NCI-H82 (cell line): ENCODE measurements around the gene MMP28.

Experiments
- DNase-seq: peaks from one replicate; lab custom pipeline; 2025; lab: John Stamatoyannopoulos, UW

MMP28 gene

GRCh38 chr17:35742896-35743477 is 52.5 kb downstream of the MMP28 start:
- DNase-seq: no peak

DNA sequence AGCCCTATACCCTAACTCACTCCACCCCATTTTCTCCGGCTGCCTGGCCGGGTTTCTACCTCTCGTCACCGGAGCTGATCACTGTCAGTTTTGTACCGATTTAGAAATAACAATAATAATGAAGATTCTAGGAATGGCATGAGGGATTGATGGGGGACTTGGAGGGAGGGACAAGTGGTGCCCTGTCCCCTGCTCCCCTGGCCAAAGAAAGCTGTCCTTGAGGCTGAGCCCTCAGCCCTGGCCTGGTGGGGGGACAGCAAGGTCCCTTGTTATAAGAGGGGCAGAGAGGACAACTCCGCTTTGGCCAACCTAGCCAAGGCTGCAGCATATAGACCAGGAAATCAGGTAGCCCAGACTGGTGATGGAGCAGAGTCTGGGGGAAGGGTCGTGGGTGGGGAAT is 52.9 kb downstream of the MMP28 start:
- no peak for DNase-seq

- DNase-seq: peak; percentile 50
These were observed 54.2 kb downstream of the MMP28 start for GRCh38 chr17:35740997-35741931.

DNA sequence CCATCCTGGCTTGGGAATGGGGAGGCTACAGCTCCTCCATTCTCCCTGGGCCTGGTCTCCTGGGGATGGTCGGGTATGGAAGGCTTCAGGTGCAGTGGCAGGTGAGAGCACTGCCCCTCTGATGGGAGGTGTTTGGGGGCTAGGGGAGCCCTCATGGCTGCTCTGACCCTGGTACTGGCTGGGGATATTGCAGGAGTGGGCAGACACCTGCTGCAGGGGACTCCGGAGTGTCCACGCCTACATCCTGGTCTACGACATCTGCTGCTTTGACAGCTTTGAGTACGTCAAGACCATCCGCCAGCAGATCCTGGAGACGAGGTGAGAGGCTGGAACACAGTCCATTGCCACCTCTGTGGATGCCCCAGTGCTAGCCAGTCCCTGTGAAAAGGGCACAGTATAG is 55.2 kb downstream of the MMP28 start:
- DNase-seq: no peak

- no peak for DNase-seq
These were observed 56.8 kb downstream of the MMP28 start for GRCh38 chr17:35738519-35739133.

GRCh38 chr17:35736236-35736635 is 59.2 kb downstream of the MMP28 start:
- no peak for DNase-seq

GRCh38 chr17:35735036-35735805 is 60.2 kb downstream of the MMP28 start:
- no peak for DNase-seq

DNA sequence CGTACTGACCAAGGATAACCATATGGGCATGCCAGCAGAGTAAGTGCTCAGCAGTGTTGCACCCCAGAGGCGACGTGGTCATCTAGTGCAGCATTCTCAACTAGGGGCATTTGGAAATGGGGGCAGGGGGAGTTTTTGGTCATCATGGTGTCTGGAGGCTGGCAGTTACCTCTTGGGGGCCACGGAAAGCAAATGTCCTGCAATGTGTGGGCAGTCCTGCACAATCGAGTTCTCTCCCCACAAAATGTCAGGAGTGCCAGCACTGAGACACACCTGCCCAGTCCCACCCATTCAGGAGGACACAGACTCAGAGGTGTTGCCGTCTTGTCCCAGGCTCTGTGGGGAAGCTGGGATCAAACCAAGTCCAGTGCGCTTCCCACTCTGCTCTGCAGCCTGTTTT is 61.0 kb downstream of the MMP28 start:
- DNase-seq: no peak

- DNase-seq: no peak
These were observed 62.1 kb downstream of the MMP28 start for GRCh38 chr17:35733366-35733765.

DNA sequence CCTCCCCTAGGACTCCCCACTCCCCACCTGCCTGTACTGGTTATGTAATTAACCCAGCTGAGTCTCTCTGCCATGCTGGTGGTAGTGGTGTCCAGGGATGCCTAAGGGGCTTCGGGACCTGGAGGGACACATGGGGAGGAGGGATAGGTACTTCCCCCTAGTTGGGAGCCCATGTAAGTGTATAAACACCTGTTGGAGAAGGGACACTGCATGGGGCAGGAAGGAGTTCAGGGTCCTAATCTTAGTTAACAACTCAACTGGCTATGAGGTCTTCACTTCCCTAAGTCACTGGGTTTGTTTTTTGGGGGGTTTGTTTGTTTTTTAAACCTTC is 62.7 kb downstream of the MMP28 start:
- no peak for DNase-seq

DNA sequence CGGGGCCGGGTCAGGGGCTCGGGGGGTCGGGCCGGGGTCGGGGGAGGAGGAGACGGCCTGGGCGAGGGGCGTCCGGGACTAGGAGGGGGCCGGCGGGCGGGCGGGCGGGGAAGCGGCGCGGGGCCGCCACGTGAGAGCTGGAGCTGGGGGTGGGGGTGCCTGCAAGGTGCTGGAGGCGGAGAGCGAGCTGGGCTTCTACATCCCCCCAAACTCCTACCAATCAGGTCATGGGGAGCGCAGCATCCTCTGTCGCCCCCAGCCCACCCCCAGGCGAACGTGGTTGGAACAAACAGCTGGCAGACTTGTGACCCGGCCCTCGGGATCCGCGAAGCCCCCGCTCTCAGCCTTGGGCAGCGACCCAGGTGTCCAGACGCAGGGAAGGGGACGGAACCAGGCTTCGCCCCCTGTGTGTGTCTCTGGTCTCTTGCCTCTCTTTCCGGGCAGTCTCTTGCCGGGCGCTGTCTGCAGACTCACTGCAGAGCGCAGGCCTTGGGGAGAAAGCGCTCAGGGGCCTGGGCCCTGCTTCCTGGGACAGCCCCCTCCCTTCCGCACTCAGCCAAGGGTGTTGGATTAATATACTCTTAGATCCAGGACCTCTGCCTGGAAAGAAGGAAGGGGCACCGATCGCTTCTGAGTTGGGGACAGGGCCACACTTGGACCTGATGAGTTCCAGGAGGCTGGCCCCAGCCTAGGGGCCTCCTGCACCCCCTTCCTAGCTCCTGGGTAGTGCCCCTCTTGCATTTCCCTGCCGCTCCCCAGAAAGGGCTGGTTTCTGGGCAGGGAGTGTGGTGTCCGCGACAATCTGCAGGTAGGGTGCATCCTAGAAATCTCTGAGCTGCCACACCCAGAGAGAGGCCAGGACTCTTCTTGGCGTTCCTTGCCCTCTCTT is 63.3 kb downstream of the MMP28 start:
- peak; percentile 66 for DNase-seq

DNA sequence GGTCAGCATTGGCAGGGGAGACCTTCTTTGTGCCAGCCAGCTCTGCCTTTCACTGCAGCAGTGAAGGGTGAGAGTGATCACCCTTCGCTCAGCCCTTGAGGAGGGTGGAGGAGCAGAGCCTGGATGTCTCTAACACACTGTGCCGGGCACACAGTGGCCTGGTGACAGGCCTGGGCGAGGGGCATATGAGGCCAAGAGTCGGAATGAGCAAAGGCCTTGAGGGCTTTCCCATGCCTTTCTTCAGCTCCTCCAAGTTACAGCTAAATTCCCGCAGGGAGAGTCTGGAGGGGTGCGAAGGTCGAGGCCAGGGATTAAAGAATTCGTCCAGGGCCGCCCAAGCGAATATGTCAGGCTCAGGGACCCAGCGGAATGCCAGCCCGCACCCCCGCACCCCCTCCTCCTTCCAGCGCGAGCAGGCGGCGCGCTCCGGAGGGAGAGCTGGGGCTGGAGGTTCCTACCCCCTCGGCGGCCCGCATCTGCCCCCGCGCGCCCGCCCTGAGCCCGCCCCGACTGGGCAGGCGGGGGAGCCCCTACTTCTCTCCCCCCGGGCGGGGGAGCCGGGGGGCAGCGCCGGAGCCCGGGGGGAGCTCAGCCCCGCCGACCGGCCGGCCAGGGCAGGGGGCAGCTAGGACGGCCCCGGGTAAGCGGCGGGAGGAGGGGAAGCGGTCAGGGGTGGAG is 64.1 kb downstream of the MMP28 start, which contains the start of gene RASL10B:
Gene RASL10B (plus strand): TSS at position 401 of the 678 bp plus-strand sequence. CDS start 3,546 bp downstream, outside the sequence.
- peak; percentile 86 for DNase-seq

DNA sequence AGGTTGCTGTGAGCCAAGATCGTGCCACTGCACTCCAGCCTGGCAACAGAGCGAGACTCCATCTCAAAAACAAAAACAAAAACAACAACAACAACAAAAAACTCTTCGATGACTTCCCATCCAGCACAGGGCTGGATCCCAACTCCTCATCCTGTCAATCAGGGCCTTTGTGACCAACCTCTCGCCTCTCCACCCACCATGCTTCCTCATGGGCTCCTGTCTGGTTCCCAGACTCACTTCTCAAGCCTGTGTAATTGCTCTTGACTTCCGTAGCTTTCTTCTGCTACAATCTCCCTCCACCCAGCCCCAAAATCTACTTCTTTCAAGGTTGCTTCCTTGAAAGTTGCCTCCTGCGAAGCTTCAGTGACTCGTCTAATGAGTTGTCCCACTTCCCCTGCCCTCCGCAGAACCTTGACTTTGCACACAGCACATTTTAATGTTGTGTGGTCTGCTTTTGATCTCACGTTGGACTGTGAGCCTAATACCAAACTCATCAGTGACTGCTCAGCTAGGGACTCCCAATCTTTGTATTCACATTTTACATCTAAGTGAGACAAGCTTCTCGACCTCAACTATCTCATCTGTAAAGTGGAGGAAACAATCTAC is 64.9 kb downstream of the MMP28 start:
- no peak for DNase-seq

- DNase-seq: peak; percentile 29
These were observed 66.0 kb downstream of the MMP28 start for GRCh38 chr17:35729405-35729833.

DNA sequence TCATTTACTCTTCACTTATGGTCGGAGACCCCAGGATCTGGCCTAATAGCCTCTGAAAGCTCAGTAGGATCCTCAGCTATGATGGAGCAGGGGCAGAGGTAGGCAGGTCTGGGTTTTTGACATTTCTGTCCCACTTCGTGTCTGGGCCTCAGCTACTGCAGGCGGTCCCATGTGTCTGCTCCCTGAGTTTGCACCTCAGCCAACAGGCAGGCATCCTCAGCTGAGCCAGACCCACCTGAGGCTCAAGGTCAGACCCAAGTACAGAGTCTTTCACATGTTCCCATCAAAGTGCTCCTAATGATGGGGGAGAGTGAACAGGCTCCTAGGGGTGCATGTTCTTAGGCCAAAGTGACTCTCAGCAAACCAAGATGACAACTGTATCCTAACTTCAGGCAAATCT is 66.9 kb downstream of the MMP28 start:
- DNase-seq: no peak

DNA sequence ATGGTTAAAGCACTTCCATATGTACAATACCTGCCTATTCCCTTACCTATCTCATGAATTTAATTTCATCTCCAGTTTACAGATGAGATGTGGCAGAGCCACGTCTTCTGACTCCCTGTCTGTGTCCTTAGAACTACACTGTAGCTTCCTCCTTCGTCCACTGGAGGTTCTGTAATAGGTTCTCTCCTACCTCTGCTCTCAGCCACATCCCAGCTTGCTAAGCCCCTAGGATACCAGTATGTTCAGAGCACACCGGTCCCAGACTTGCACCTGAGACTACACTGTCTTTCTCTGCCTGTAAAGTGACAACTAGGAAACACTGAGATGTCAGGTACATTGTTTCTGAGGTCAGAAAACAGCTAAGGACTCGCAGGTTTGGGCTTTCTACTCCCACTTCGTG is 67.8 kb downstream of the MMP28 start:
- DNase-seq: peak; percentile 35

DNA sequence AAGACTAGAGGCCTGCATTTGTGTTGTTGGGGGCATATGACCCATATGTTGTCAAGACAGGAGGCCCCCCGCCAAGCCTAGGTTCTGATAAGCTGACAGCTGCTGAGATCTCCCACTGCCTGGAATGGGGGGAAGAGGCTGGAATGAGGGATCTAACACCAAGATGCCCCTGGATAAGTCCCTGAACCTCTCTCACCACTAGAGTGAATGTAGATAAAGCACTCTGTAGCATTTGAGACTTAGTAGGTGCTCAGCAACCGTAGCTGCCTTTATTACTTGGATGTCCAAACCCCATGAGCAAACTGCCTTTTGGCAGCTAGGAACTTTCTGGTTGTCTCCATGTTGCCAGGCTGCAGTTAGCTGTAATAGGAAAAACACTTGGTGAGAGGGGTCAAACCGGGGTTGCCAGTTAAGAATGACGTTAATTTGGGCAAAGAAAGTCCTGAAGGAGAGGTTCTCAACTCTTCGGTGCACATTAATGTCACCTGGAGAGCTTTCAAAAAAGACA is 68.4 kb downstream of the MMP28 start:
- DNase-seq: peak; percentile 91

DNA sequence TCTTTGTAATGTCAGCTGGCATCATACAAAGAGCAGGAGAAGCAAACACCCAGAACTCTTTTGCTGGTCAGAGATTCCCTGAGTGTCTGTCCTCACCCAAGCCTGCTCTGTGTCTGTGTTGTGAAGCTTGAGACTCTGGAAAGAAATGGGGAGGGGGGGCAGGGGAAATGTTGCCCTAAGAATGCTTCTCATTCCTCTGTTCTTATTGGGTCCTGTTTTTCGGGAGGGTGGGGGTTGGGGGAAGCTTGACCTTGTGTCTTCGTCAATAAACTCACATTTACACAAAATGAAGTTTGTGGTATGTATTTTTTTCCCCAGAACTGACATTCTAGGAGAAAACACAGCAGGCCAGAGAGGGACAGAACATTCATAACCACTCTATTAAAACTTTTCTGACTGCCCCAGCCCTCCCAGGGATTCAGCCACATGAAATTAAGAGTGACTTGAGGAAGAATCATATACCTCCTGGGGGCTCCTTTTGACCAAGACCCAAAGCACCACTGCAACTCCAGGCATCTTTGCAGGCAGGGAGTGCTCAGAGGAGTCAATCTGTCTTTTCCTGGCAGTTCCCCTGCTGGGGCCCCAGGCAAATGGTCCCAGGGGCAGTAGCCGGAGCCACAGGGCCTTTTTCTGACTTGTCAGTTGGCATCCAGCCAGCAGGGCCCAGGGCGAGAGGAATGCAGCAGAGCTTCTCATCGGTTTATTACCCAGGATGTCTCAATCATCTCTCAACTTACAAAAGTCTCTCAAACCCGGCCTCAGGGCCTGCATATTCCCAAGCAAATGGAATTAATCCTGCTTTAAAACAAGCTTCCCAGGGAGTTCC is 69.1 kb downstream of the MMP28 start:
- DNase-seq: peak; percentile 91

GRCh38 chr17:35725802-35726126 is 69.7 kb downstream of the MMP28 start:
- DNase-seq: no peak
